HG03175 (cell line): ENCODE measurements around the gene CCT2.
"Not testable (repeated sequence)": the region's sequence is repeated elsewhere in the genome, so short reads cannot be mapped to it uniquely, and the experiment has no call there.

Experiments used
- ATAC-seq: cut with Tn5 transposase; IDR thresholded peaks from one replicate; pipeline ENCODE4 v1.9.1; 2021; ENCODE audit warnings: mild to moderate bottlenecking, moderate library complexity; ENCODE audit not compliant: unreplicated experiment

CCT2 gene

DNA sequence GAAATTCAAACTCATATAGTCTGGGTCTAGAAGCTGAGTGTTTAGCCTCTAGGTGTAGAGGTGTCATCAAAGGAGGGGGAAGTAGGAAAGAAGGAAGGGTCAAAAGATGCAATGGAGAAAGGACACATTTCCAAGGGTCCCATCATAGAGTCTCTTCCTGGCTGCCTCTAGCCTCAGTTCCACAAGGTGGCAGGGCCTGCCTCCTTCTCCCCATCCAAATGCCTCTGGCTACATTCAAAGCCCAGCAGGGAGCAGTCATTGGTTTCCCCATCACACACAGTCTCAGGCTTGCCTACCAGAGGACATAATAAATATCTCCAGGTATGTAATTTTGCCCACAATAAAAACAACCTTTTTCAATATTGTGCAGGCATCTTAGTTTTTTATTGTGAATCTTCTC lies 2.1 kb upstream of the CCT2 start:
- ATAC-seq, result no peak

DNA sequence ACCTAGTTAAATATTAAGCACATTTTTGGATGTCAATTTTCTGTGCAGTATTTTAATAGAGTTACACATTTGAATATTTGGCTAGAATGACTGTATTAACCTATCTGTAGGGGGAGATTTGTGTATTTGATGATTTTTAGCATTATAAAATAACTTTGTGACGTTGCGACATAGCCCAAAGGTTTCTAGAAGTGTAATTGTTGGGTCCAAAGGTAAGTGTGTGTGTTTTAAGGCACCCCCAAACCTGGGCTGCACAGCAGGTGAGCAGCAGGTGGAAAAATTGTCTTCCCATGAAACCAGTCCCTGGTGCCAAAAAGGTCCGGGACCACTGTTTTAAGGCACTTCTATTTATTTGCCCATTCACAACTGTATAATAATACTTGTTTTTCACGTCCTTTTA lies 3.3 kb downstream of the CCT2 start:
- no peak for ATAC-seq

DNA sequence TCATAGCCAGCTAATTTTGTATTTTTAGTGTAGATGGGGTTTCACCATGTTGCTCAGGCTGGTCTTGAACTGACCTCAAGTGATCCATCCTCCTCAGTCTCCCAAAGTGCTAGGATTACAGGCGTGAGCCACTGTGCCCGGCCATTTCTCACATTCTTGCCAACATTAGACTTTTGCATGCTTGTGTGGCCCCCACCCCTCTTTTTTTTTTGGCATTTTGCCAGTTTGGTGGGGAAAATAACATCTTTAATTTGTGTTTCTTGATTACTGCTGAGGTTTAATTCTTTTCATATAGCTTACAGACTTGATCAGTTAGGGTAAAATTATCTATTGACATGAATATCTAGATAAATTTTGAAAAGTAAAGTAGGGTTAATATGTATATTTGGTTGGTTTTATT lies 3.8 kb downstream of the CCT2 start:
- ATAC-seq, result no peak

DNA sequence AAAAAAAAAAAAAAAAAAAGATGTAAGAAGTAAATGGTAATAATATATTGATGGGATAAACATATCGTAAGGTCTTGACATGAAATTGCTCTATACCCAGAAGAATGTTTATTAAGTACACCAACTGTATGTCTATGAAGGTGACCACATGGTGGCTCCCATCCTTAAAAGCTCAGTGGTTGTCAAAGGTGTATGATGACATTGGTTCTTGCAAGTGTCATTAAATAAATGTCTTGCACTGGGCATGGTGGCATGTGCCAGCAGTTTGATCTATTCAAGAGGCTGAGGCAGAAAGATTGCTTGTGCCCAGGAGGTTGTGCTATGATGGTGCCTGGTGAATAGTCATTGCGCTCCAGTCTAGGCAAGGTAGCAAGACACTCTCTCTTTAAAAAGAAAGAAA lies 10.4 kb downstream of the CCT2 start:
- no peak for ATAC-seq

DNA sequence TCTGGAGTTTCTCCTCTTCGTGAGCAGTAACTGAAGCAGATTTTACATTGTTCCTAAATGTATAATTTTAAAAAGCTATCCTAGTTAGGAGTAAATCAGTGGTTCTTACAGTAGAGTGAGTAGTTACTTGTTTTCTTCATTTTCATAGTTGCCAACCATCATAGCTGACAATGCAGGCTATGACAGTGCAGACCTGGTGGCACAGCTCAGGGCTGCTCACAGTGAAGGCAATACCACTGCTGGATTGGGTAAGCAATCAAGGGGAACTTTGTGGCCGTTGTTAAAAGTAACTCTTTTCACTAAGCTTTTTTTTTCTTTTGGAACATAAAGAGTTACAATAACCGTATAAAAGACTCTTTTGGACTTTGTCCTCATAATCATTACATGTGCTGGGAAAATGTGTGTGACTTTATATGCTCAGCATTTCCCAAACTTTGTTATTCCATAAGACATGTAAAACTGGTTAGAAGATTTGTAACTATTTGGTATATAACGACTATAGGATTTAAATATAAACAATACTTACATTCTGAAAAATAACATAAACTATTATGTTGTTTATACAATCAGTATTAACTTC lies 13.0 kb downstream of the CCT2 start:
- no peak for ATAC-seq

DNA sequence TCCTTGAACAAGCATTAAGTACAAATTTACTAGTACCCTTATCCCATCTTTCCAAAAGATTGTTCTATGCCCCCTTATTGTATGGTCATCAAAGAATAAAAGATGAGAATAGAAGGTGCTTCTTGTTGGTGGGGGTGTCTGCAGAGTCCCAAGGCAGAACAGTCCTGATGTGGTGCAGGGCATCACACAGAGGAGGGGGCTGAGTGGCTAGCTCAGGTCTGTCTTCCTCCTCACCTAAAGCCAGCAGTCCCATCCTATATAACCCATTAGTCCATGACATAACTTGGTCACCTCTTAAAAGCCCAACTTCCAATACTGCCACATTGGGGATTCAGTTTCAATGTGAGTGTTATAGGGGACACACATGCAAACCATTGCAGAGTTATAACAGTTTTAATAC lies 15.5 kb downstream of the CCT2 start:
- ATAC-seq, result no peak

DNA sequence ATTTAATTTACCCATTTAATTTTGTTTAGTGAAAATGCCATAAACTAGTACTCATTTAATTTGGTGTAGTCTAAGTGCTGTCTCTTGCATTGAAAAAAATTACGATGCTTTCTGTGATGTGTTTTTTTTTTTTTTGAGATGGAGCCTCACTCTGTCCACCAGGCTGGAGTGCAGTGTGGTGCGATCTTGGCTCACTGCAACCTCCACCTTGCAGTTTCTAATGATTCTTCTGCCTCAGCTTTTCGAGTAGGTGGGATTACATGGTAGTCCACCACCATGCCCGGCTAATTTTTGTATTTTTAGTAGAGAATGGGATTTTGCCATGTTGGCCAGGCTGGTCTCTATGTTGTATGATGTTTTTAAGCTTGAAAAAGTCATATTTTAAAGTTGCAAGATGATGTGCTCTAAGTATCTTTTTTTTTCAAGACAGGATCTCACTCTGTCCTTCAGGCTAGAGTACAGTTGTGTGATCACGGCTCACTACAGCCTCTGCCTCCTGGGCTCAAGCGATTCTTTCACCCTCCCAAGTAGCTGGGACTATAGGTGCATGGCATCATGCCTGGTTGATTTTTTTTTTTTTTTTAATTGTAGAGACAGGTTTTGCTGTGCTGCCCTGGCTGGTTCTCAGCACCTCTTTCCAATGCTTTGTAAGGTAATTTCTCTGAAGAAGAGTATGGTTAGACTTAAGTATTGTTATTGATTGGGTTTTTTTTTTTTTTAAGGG lies 16.9 kb downstream of the CCT2 start:
- ATAC-seq, result no peak

DNA sequence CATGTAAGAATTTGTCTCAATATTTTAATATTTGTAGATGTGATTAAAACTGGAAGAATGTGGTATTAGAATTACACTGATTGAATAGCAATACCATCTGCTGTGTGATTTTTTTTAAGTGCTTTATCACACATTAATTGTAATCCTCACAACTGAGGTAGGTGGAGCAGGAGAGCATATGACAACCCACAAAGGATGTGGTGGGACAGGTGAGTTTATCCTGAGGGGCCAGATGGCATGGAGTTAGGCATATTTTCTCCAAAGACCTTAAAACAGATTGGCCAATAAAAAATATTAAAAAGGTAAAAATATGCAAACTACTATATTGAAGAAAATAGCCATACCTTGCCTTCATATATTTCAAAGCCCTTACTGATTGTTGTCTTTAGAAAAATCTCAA lies 17.7 kb downstream of the CCT2 start:
- no peak for ATAC-seq

DNA sequence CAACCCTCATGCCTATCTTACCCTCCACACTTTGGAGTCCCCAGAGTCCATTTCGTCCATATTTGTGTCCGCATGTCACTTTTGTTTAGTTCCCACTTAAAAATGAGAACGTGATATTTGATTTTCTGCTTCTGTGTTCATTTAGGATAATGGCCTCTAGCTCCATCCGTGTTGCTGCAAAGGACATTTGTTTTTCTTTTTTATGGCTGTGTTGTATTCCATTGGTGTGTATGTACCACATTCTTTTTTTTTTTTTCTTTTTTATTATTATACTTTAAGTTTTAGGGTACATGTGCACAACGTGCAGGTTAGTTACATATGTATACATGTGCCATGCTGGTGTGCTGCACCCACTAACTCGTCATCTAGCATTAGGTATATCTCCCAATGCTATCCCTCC lies 18.3 kb downstream of the CCT2 start:
- not testable (repeated sequence) for ATAC-seq

DNA sequence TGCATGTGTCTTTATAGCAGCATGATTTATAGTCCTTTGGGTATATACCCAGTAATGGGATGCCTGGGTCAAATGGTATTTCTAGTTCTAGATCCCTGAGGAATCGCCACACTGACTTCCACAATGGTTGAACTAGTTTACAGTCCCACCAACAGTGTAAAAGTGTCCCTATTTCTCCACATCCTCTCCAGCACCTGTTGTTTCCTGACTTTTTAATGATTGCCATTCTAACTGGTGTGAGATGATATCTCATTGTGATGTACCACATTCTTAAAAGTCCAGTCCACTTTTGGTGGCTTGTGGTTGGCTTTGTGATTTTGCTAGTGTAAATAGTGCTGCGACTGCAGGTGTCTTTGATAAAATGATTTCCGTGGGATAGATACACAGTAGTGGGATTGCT lies 19.0 kb downstream of the CCT2 start:
- ATAC-seq, result not testable (repeated sequence)

DNA sequence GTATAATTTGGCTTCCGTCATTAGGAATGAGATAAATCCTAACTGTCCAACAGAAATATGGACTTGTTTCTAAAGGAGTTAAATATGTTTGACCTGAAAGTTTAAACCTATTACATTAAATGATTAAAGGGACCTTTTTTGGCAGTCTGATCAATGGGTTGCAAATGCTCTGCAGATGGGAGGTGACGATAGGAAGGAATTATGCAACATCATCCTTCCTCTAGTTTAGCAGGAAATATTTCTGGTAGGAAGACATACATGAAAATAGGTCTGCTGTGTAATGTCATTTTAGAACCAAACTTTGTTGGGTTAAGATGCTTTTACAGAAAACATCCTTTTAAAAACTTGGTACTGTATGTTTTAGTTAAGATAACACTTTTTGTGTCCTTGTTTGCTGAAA lies 22.9 kb downstream of the CCT2 start:
- ATAC-seq, result no peak

DNA sequence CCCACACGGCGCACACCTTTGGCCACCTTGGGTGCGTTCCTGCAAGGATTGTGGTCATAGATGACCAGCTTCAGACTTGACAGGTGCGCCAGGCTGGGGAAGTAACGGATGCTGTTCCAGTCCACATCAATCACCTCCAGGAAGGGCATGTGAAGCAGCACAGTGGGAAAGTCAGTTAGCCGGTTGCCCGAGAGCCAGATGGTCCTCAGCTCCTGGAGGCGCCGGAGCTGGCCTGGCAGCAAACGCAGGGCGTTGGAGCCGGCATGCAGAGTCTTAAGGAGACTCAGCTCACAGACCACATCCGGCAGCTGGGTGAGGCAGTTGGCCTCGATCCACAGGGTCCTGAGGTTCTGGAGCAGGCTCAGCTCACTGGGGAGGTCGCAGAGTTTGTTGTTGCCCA lies 24.9 kb downstream of the CCT2 start:
- ATAC-seq, result no peak

DNA sequence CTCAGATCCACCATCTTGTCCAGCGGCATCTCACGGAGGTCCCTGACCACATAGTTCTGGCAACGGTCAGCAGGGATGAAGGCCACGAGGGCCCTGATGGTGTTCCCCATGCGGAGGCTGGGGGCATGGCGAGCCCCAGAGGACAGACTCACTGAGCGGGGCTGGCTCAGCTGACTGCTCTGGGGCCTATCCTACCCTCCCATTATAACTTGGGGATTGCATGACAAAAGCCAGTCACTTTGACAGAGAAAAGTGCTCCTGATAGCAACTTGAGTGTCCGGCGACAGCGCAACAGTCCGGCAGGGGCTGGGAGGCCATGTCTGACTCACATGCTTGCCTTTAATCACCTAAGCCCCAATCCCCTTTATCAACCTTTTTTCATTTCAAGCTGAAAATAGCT lies 25.5 kb downstream of the CCT2 start, which contains the start of gene LRRC10:
Gene LRRC10 (minus strand): TSS at position 179 of the 400 bp plus-strand sequence. CDS start 69 bp downstream, at position 110.
- ATAC-seq, result no peak

DNA sequence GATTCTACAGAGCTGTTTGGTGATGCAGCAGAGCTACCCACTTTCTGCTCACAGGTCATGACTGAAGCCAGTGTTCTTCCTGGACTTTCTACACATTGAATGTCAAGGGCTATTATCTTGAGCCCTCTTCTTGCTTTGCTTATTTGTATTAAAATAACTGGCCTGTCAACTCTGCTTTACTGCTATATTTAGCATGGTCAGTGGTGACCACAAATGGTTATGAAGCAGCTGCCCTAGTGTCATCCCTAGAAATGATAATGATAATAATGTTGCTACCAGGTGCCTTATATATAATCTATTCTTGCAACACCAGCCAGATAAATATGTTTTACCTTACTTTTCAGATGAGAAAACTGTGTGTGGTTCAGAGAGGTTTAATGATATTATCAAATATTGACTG lies 28.1 kb downstream of the CCT2 start:
- ATAC-seq, result no peak

DNA sequence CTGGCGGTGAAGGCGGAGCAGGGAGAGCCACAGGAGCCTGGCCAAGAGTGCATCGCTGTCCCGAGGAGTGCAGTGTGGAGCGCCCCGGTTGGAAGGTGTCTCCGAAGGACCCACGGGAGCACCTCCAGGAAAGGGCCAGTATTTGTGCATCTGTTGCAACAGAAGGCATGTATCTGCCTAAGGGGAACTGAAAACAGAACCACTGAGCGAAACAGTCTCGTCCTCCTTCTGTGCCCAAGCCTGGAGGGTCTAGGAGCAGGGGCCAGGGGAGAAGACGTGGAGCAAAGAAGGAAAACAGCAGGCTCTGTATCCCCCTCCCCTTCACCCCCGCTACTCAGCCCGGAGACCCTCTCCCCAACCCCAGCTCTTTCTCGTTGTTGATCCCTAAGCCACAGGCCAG lies 30.8 kb downstream of the CCT2 start:
- ATAC-seq, result no peak

DNA sequence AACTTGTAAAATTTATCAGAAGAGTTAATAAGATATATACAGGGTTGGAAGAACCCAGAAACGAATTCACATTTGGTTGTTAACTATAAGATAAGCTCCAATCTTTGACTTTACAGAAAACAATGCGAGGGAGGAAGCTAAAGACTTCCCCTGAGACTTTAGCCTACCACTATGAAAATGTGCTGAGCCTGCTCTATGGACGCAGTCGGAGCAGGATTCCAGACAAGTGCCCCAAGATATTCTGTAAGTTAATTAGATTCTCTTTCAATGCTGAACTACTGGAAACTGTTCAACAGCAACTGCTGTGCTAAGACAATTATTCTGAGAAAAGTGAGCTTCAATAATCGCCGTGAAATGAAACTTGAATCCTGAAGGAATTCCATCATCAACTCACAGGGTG lies 33.8 kb downstream of the CCT2 start:
- ATAC-seq, result no peak

DNA sequence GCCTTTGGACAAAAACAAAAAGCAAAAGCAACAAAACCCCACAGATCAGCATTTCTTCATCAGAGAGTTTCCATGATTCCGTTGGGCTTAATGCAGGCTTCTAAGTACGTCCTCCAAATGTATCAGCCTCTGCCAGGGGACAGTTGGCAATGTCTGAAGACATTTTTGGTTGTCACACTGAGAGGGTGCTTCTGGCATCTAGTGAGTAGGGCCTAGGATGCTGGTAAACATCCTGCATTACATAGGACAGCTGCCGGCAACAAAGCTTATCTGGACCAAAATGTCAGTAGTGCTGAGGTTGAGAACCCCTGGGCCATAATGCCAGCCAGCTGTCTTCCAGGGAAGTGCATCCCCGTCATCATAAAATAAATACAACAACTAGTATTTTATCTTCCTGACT lies 34.8 kb downstream of the CCT2 start:
- no peak for ATAC-seq

DNA sequence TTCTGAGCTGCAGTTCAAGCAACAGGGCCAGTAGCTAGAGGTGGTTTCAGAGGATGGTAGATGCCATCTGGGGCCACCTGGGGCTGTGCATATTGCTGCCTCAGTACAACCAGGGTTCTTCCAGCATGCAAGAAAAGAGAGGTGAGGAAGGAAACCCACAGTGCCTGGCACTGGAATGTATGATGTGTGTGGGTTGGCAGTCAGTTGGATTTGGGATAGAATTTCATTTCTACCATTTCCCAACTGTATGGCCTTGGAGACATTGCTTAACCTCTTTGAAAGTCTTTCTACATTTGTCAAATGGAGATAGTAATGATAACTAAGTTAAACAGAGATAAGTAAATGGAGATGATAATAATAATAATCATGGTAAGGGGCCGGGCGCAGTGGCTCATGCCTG lies 35.7 kb downstream of the CCT2 start:
- ATAC-seq, result no peak

DNA sequence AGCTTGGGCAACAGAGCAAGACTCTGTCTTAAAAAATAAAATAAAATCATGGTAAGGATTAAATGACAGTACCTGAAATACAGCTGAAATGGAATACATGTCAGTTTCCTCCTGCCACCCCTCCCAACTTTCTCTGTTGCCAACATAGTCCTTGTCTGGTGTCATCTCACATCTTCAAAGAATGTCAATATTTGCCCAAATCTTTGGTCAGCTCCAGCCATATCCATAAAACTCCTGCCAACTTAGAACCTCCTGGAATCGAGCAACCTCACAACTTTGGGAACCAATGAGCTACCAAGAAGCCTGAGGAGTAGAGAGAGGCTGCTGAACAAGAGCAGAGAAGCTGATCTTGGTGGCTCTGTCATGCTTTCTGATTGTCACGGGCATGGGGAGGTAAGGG lies 36.3 kb downstream of the CCT2 start:
- no peak for ATAC-seq

DNA sequence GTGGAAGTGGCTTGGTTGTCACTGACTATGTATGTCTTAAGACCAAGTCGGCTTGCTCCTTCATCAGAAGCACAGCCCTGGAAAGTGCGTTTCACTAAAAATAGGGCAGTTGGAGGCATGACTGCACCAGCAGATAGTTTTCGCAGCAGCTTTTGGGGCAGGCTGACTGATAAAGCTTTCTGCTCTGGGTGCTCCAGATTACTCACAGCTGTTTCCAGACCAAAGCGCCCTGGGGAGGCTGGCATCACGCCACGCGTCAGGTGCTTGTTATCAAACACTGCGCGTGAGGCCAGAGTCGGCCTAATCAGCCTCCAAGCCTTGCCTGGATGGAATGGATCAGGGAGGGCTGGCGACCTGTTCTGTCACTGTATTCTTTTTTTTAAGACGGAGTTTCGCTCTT lies 38.7 kb downstream of the CCT2 start:
- no peak for ATAC-seq

DNA sequence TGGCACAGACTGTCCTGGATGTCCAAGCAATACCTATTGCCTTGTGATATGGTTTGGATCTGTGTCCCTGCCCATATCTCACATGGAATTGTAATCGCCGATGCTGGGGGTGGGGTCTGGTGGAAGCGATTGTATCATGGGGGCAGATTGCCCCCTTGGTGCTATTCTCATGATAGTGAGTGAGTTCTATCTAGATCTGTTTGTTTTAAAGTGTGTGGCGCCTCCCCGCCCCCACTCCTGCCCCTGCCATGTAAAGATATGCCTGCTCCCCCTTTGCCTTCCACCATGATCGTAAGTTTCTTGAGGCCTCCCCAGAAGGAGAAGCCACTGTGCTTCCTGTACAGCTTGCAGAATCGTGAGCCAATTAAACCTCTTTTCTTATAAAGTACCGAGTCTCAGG lies 42.2 kb downstream of the CCT2 start:
- no peak for ATAC-seq

DNA sequence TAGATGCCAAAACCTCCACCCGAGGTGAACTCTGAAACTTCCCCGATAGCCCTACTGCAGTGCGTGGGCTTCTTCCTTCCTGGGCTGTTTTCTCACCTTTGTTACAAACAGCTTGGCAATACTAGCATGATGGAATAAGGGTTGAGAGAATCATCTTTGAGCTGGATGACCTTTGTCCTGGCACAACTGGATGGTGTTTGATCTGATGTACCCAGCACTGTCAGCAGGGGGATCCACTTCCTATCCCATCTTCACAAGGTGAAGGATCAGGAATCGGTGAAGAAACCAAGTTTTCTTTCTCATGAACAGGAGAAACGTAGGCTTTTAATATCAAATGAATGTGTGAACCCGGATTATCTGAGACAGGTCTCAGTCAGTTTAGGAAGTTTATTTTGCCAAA lies 44.9 kb downstream of the CCT2 start:
- no peak for ATAC-seq

DNA sequence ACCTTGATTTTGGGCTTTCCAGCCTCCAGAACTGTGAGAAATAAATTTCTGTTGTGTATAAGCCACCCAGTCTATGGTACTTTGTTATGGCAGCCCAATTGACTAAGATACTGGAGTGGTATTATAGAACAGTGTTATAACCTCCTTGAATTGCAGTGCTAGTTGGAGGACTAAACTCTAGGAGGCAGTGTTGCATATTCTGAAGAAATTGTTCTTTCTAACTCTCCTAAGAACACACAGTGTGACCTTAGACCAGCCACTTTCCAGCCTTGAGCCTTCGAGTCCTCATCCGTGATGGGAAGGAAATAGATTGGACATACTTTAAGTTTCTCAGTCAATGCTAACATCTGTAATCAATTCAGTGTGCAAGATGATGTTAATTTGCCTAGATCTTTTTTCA lies 47.8 kb downstream of the CCT2 start:
- ATAC-seq, result no peak
